Heart left ventricle (tissue), 16 donors: ENCODE results near the gene OR12D1. TPM values are rescaled to one million over a fixed set of nuclear protein-coding genes. Genes with fewer than 3 reads are reported as not detected.
"Not testable (repeated sequence)": the region's sequence is repeated elsewhere in the genome, so short reads cannot be mapped to it uniquely, and the experiment has no call there.

ENCODE experiments used
- ATAC-seq, 4 donors: fragments of 200-7000 bp; cut with Tn5 transposase; one replicate each; pipeline ENCODE4 v1.9.1; 2020 to 2022; ENCODE audit warnings: moderate library complexity in 4 of 4, mild to moderate bottlenecking in 3 of 4, moderate number of reproducible peaks in 1 of 4
- DNase-seq, 5 donors: peaks; one replicate each; pipeline ENCODE4 v3.0.0-alpha.2; 2020
- H3K27ac ChIP-seq, 12 donors: fragments of 200-600 bp; sonication (generic) in 4 of 12; one replicate each; pipeline versions ENCODE4 v1.5.0 to v1.8.0; 2016 to 2022; ENCODE audit warnings: mild to moderate bottlenecking in 2 of 12
- H3K27me3 ChIP-seq, 9 donors: fragments of 200-600 bp; sonication (generic) in 2 of 9; one replicate each; pipeline versions ENCODE4 v1.5.1 to v1.8.0; 2016 to 2022; ENCODE audit warnings: mild to moderate bottlenecking in 3 of 9
- H3K36me3 ChIP-seq, 9 donors: fragments of 200-600 bp; sonication (generic) in 2 of 9; one replicate each; pipeline versions ENCODE4 v1.5.0 to v1.8.0; 2018 to 2022; ENCODE audit warnings: mild to moderate bottlenecking in 2 of 9
- H3K4me1 ChIP-seq, 12 donors: fragments of 200-600 bp; sonication (generic) in 4 of 12; one replicate each; pipeline versions ENCODE4 v1.5.0 to v1.8.0; 2016 to 2022; ENCODE audit warnings: mild to moderate bottlenecking in 3 of 12
- H3K4me3 ChIP-seq, 12 donors: fragments of 200-600 bp; sonication (generic) in 4 of 12; one replicate each; pipeline versions ENCODE4 v1.5.0 to v1.8.0; 2017 to 2022; ENCODE audit warnings: mild to moderate bottlenecking in 9 of 12, moderate library complexity in 4 of 12
- H3K9me3 ChIP-seq, 12 donors: fragments of 200-600 bp; sonication (generic) in 4 of 12; one replicate each; pipeline versions ENCODE4 v1.5.0 to v1.8.0; 2016 to 2022; ENCODE audit warnings: mild to moderate bottlenecking in 1 of 12
- CTCF ChIP-seq, 12 donors: fragments of 200-600 bp; sonication (generic) in 4 of 12; IDR thresholded peaks; one replicate each; pipeline versions ENCODE4 v1.5.0 to v1.8.0; 2018 to 2022; ENCODE audit warnings: antibody characterized with exemption in 12 of 12, mild to moderate bottlenecking in 5 of 12
- POLR2A ChIP-seq, 2 donors: fragments of 450-650 bp; IDR thresholded peaks; one replicate each; pipeline ENCODE4 v1.6.1; 2017; ENCODE audit warnings: antibody characterized with exemption in 2 of 2, mild to moderate bottlenecking in 2 of 2, moderate library complexity in 2 of 2
- WGBS, 4 donors: extraction: QIAGEN DNeasy Blood & Tissue Kit in 2 of 4; methylation state at CpG; one replicate each; pipeline versions ENCODE4 v1.1.5 to v1.1.7; 2013 to 2018; 5-methylcytosine and 5-hydroxymethylcytosine counted together
- intact Hi-C, 10 donors: fragments of 100-400 bp; cut with DNase I; formaldehyde crosslinking; loops; one replicate each; pipeline versions ENCODE4 v1.11.1 to v1.14.2; 2022
- polyA plus RNA-seq, 2 donors: library from polyadenylated mRNA; stranded (reverse); fragments of 200-250 nt; gene quantifications; one replicate each; pipeline ENCODE4 v1.2.3, GENCODE V29; 2013
- total RNA-seq, 9 donors: library from RNA; depleted of rRNA in 2 of 9; stranded (reverse); fragments of >200 nt in 2 of 9; fragmentation: NEBNext Ultra II Directional in 3 of 9; extraction: Animal tissue kit (Norgen Biotek cat#: 25700) in 3 of 9; gene quantifications; one replicate each; pipeline versions ENCODE4 v1.1.0 to v1.2.4, GENCODE V29; 2016 to 2023
- donor health status: ischemic (EF 13 %, LVEDD 7.1; RV severe dilation, severe dysfunction).
- donor health status: healthy with polysubstance abuse.
- donor health status: DM: no; HTN: yes; CAD: no.
- donor health status: DM: no; HTN: no; CAD: no.
- donor health status: ischemic (EF 25% LVEDD 6.9; RV normal size, moderate dysfunction).
- donor health status: ischemic (EF 25% LVEDD 5.7; RV mildly dilated, moderate dysfunction).
- donor health status: healthy.
- donor health status: DM: yes; HTN: yes; CAD: no.
- donor health status: ischemic (EF 35%, LVEDD 5.7; RV mildly dilated, moderate dysfunction).
- donor health status: nonischemic (EF 11% LVEDD 7.7; RV severe dilation, severe dysfunction).
- donor health status: DM: yes; HTN: yes; CAD: no.
- donor health status: PGD.
- donor health status: ischemic (EF 29% LVEDD 5.4; RV normal size, mild dysfunction).
- donor health status: nonischemic (EF 23%, LVEDD 6.1; RV moderate dilation, normal function).

Gene OR12D1
- total and polyA plus RNA-seq, 11 donors: not detected

GRCh38 chr6:29424168-29424567 lies 9.4 kb downstream of the OR12D1 start:
- no peak for DNase-seq
- intact Hi-C loops: no loop called here
- ATAC-seq: no peak
- WGBS, 4 donors: 86 to 94% (median 88%) methylated on average over 2 of the region's 2 CpGs
- Histone ChIP-seq H3K27ac (no peak overlapping the region), H3K36me3 (no peaks in the 10 kb centered on the region), H3K27me3 (peaks cover 0 to 6% (median 0%) of the 10 kb centered on the region in 9 donors), H3K4me1 (no peaks in the 10 kb centered on the region), H3K4me3 (no peak overlapping the region), H3K9me3 (peaks cover 0 to 9% (median 0%) of the 10 kb centered on the region in 12 donors)
- no peak for TF ChIP-seq POLR2A (IDR thresholded peaks at IDR 0.05)
- TF ChIP-seq CTCF (IDR thresholded peaks at IDR 0.05): no peak

GRCh38 chr6:29424575-29424974 lies 9.8 kb downstream of the OR12D1 start:
- intact Hi-C loops: no loop called here
- Histone ChIP-seq H3K36me3 (no peaks in the 10 kb centered on the region), H3K27ac (no peak overlapping the region), H3K4me3 (no peak overlapping the region), H3K27me3 (peaks cover 0 to 6% (median 0%) of the 10 kb centered on the region in 9 donors), H3K9me3 (peaks cover 0 to 9% (median 0%) of the 10 kb centered on the region in 12 donors), H3K4me1 (no peaks in the 10 kb centered on the region)
- DNase-seq (no peak), ATAC-seq (no peak)
- 19 to 39% (median 29%) methylated on average over 2 of the region's 2 CpGs for WGBS, 4 donors
- TF ChIP-seq POLR2A (IDR thresholded peaks at IDR 0.05) (no peak), CTCF (IDR thresholded peaks at IDR 0.05) (no peak)

- ATAC-seq: no peak
- no peak for TF ChIP-seq POLR2A (IDR thresholded peaks at IDR 0.05)
- no peak for DNase-seq
- Histone ChIP-seq H3K4me3 (no peak overlapping the region), H3K27me3 (peaks cover 0 to 6% (median 0%) of the 10 kb centered on the region in 9 donors), H3K27ac (no peak overlapping the region), H3K4me1 (no peaks in the 10 kb centered on the region), H3K9me3 (peaks cover 0 to 9% (median 0%) of the 10 kb centered on the region in 12 donors), H3K36me3 (no peaks in the 10 kb centered on the region)
- WGBS, 4 donors: 32 to 46% (median 37%) methylated on average over 1 of the region's 1 CpG
- intact Hi-C loops: no loop called here
These were observed 10.3 kb downstream of the OR12D1 start for GRCh38 chr6:29425075-29425474.

- WGBS, 4 donors: 81 to 87% (median 84%) methylated on average over 3 of the region's 3 CpGs
- peaks cover 0 to 6% (median 0%) of the 10 kb centered on the region in 9 donors for H3K27me3 ChIP-seq
- no peaks in the 10 kb centered on the region for H3K36me3 ChIP-seq
- H3K4me3 ChIP-seq: no peak overlapping the region
- no peaks in the 10 kb centered on the region for H3K4me1 ChIP-seq
- DNase-seq (no peak), ATAC-seq (no peak)
- no peaks in the 10 kb centered on the region for H3K9me3 ChIP-seq
- intact Hi-C loops: no loop called here
- no peak for TF ChIP-seq CTCF (IDR thresholded peaks at IDR 0.05)
- TF ChIP-seq POLR2A (IDR thresholded peaks at IDR 0.05): no peak
- no peak overlapping the region for H3K27ac ChIP-seq
These were observed 11.9 kb downstream of the OR12D1 start for GRCh38 chr6:29426654-29427053.

GRCh38 chr6:29436730-29437129 lies 22.0 kb downstream of the OR12D1 start:
- H3K27me3 ChIP-seq, H3K9me3 ChIP-seq, H3K27ac ChIP-seq, H3K4me3 ChIP-seq, DNase-seq, H3K36me3 ChIP-seq, ATAC-seq, intact Hi-C loops, H3K4me1 ChIP-seq: not testable (repeated sequence)
- WGBS, 4 donors: 61 to 66% (median 64%) methylated on average over 18 of the region's 18 CpGs
